Hepatocyte (in vitro differentiated cells): Measurements from ENCODE around the gene MYNN. TPM values are rescaled to one million over a fixed set of nuclear protein-coding genes. Genes with fewer than 3 reads are reported as not detected.
A peak's percentile ranks its signal among the peaks of the same experiment; 100 is the strongest.

Source experiments
- DNase-seq: peaks from one replicate; pipeline ENCODE4 v3.0.0-alpha.2; 2016; ENCODE audit warnings: low spot score
- H2AFZ ChIP-seq: fragments of 200-600 bp; sonication (generic); 2 replicates; pipeline ENCODE4 v1.6.0; 2016; ENCODE audit warnings: antibody characterized with exemption, mild to moderate bottlenecking
- H3K27ac ChIP-seq: fragments of 200-600 bp; sonication (generic); 2 replicates; pipeline ENCODE4 v1.5.1; 2016; ENCODE audit warnings: mild to moderate bottlenecking
- H3K27me3 ChIP-seq: fragments of 200-600 bp; sonication (generic); 2 replicates; pipeline ENCODE4 v1.6.1; 2016
- H3K36me3 ChIP-seq: fragments of 200-600 bp; sonication (generic); replicated peaks from 2 replicates; pipeline ENCODE4 v1.5.1; 2016; ENCODE audit warnings: low read depth; ENCODE audit not compliant: insufficient read depth
- H3K4me1 ChIP-seq: fragments of 200-600 bp; sonication (generic); 2 replicates; pipeline ENCODE4 v1.5.1; 2016; ENCODE audit warnings: mild to moderate bottlenecking, moderate library complexity; ENCODE audit not compliant: insufficient read depth
- H3K4me2 ChIP-seq: fragments of 200-600 bp; sonication (generic); 2 replicates; pipeline ENCODE4 v1.6.0; 2016
- H3K4me3 ChIP-seq: fragments of 200-600 bp; sonication (generic); 2 replicates; pipeline ENCODE4 v1.5.1; 2016; ENCODE audit warnings: mild to moderate bottlenecking
- H3K79me2 ChIP-seq: fragments of 200-600 bp; sonication (generic); 2 replicates; pipeline ENCODE4 v1.6.0; 2017; ENCODE audit warnings: mild to moderate bottlenecking
- H3K9me2 ChIP-seq: fragments of 200-600 bp; sonication (generic); replicated peaks from 2 replicates; pipeline ENCODE4 v1.6.0; 2017; ENCODE audit warnings: mild to moderate bottlenecking; ENCODE audit not compliant: insufficient read depth
- H3K9me3 ChIP-seq: fragments of 200-600 bp; sonication (generic); 2 replicates; pipeline ENCODE4 v1.5.1; 2016; ENCODE audit warnings: low read depth, mild to moderate bottlenecking
- H4K20me1 ChIP-seq: fragments of 200-600 bp; sonication (generic); 2 replicates; pipeline ENCODE4 v1.6.0; 2016; ENCODE audit warnings: mild to moderate bottlenecking; ENCODE audit not compliant: insufficient read depth, poor library complexity, severe bottlenecking
- CTCF ChIP-seq: fragments of 200-600 bp; sonication (generic); IDR thresholded peaks from 2 replicates; pipeline ENCODE4 v1.5.1; 2016; ENCODE audit warnings: antibody characterized with exemption, mild to moderate bottlenecking; ENCODE audit not compliant: poor library complexity
- EZH2 ChIP-seq: fragments of 200-600 bp; sonication (generic); IDR thresholded peaks from 2 replicates; pipeline ENCODE4 v1.6.1; 2016; ENCODE audit warnings: antibody characterized with exemption, mild to moderate bottlenecking, borderline replicate concordance
- EZH2phosphoT487 ChIP-seq: fragments of 200-600 bp; sonication (generic); IDR thresholded peaks from one replicate; pipeline ENCODE4 v1.6.1; 2018; ENCODE audit warnings: antibody characterized with exemption, mild to moderate bottlenecking, low read depth, moderate library complexity; ENCODE audit not compliant: unreplicated experiment, severe bottlenecking
- WGBS: methylation state at CpG from one replicate; pipeline ENCODE4 v1.1.6; 2016; ENCODE audit warnings: low lambda C conversion rate; ENCODE audit errors: missing lambda C conversion rate; 5-methylcytosine and 5-hydroxymethylcytosine counted together
- polyA plus RNA-seq: library from polyadenylated mRNA; unstranded; fragments of >200 nt; fragmentation: Nextera tagmentation; extraction: Ambion mirVana; gene quantifications from 2 replicates; pipeline ENCODE4 v1.2.1, GENCODE V29; 2016
- total RNA-seq: library from RNA; depleted of rRNA; stranded (reverse); fragments of >200 nt; gene quantifications from 2 replicates; pipeline ENCODE4 v1.2.3, GENCODE V29; 2014

The MYNN gene
- total and polyA plus RNA-seq, 2 experiments from 2014 or later, result 6.8 to 19.7 TPM

- H3K27me3 ChIP-seq, result no peaks in the 10 kb centered on the region
- no peak overlapping the region for H2AFZ ChIP-seq
- no peaks in the 10 kb centered on the region for H3K9me3 ChIP-seq
- no peak for DNase-seq
- no peak overlapping the region for H3K27ac ChIP-seq
- no peaks in the 10 kb centered on the region for H3K36me3 ChIP-seq
- H3K4me3 ChIP-seq, result no peak overlapping the region
- H3K4me2 ChIP-seq, result no peak overlapping the region
- H3K9me2 ChIP-seq, result no peaks in the 10 kb centered on the region
- no peaks in the 10 kb centered on the region for H3K79me2 ChIP-seq
- H4K20me1 ChIP-seq, result no peaks in the 10 kb centered on the region
- TF ChIP-seq CTCF (no peak), EZH2 (no peak), EZH2phosphoT487 (no peak)
- WGBS, result 61% methylated on average over 2 of the region's 2 CpGs
- peaks cover 7% of the 10 kb centered on the region for H3K4me1 ChIP-seq
Measured at GRCh38 chr3:169809230-169809795, 36.1 kb downstream of the MYNN start.

DNA sequence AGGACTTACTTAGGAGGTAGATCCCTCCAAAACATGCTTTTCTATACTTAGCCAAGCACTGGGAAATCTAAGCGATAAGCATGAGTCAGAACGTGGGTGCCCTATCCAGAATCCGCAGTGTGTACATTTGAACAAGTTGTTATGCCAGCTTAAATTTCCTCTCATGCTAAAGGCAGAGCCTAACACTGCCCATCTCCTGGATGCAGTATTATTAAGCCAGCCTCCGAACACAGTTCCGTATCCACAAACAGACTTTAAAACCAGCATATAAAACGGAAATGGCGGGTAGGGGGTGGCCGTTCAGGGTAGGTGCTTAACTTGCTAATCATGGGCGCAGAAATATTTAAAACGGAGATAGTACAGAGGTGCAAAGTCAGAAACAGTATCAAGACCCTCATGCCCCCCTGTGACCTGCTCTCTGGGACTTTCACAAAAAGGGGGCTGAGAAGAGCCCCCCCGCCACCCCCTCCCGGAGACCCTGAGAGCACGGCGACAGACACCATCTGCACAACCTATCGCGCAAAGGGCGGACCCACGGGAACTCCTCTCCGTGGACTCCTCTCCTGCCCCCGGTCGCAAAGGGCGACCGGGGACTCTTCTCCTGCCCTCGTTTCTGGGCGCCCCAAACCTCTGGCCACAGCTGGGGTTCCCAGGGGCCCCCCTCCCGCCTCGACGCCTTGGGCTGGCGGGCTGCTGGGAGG lies 38.6 kb downstream of the MYNN start:
- Histone ChIP-seq H2AFZ (peak overlapping the region; percentile 96), H3K27me3 (no peaks in the 10 kb centered on the region), H3K9me3 (peaks cover 10% of the 10 kb centered on the region), H3K4me1 (peaks cover 7% of the 10 kb centered on the region), H3K36me3 (no peaks in the 10 kb centered on the region), H4K20me1 (no peaks in the 10 kb centered on the region), H3K9me2 (no peaks in the 10 kb centered on the region), H3K27ac (peak overlapping the region; percentile 71), H3K4me2 (peak overlapping the region; percentile 93), H3K4me3 (peak overlapping the region; percentile 38), H3K79me2 (no peaks in the 10 kb centered on the region)
- TF ChIP-seq EZH2, result no peak
- no peak for TF ChIP-seq CTCF
- no peak for TF ChIP-seq EZH2phosphoT487
- DNase-seq, result peak; percentile 30
- 18% methylated on average over 27 of the region's 29 CpGs for WGBS

DNA sequence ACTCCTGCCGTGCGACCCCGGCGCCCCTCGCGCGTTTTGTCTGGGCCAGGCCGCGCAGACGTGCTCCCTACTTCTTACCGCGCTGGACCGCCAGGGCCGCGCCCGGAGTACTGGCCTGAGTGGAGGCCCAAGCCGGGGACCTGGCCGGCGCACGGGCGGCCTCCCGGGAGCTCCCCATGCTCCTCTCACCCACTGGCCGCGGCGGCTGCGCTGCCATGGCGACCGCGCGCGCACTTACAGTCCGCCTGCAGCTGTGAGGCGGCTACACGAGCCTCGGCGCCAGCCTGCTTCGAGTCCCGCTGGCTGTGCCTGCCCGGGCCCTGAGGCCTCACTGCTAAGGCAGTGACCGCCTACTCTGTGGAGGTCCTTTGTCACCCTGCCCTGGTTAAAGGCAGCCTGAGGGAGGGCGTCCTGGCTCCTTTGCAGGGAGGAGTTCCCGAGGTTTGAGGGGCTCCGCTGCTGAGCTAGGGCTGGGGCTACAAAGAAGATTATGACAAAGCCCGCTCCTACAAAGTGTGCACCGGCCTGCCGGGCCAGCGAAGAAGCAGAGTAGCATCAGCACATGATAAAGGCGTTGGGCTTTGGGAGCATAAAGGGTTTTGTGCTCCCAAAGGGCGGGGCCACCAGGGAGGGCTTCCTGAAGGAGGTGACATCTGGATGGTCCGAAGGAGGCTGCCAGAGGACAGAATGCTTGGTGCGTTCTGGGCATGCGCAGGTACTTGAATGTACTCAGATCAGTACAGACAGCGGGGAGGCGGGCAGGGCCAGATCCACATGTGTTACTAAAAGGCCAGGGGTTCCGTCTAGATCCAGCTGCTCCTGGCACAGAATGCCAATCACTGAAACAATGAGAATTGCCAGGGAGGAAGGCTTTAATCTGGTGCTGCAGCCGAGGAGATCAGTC lies 39.4 kb downstream of the MYNN start, which contains the start of the genes LRRC34 and LRRIQ4:
Gene LRRC34 (minus strand): TSS at position 573 of the 904 bp plus-strand sequence. CDS start 356 bp downstream, at position 217.
Gene LRRIQ4 (plus strand): TSS at position 539 of the 904 bp plus-strand sequence. CDS start 9,052 bp downstream, outside the sequence.
- H2AFZ ChIP-seq, result peak within 1 kb of the TSS; percentile 96
- peak within 1 kb of the TSS; percentile 38 for H3K4me3 ChIP-seq
- DNase-seq, result peak; percentile 82
- no peaks in the 10 kb centered on the region for H3K27me3 ChIP-seq
- H3K9me3 ChIP-seq, result peaks cover 10% of the 10 kb centered on the region
- H4K20me1 ChIP-seq, result no peaks in the 10 kb centered on the region
- H3K9me2 ChIP-seq, result no peaks in the 10 kb centered on the region
- peak within 1 kb of the TSS; percentile 93 for H3K4me2 ChIP-seq
- 19% methylated on average over 55 of the region's 56 CpGs for WGBS
- no peaks in the 10 kb centered on the region for H3K79me2 ChIP-seq
- no peak for TF ChIP-seq CTCF
- no peak for TF ChIP-seq EZH2phosphoT487
- no peaks in the 10 kb centered on the region for H3K36me3 ChIP-seq
- H3K4me1 ChIP-seq, result peaks cover 7% of the 10 kb centered on the region
- peak within 1 kb of the TSS; percentile 71 for H3K27ac ChIP-seq
